ENCODE measurements around the gene DNAJC13. TPM values are rescaled to one million over a fixed set of nuclear protein-coding genes. Genes with fewer than 3 reads are reported as not detected.

Gene DNAJC13
- polyA plus RNA-seq, 1 experiment, result 50.5 TPM

GRCh38 chr3:132378846-132379245, 38.5 kb upstream of the DNAJC13 start:
- ChIA-PET POLR2A (no interaction called here), CTCF (no interaction called here)
- Histone ChIP-seq H3K27me3 (ENCODE audit: control insufficient read depth, insufficient read depth, low read length) (peaks cover 7% of the 10 kb centered on the region), H3K9me3 (ENCODE audit: control insufficient read depth, insufficient read depth, low read length) (peaks cover 6% of the 10 kb centered on the region; the same call in 1 of the 2 replicates), H3K27ac (ENCODE audit: low read depth, low read length) (no peak overlapping the region), H3K4me3 (ENCODE audit: low read depth, low read length) (no peak overlapping the region)
- DNase-seq (ENCODE audit: low read depth, low spot score), result no peak
- no peak for TF ChIP-seq CTCF (IDR thresholded peaks at IDR 0.05; ENCODE audit: low read depth, low read length)

- CTCF ChIA-PET, result no interaction called here
- H3K27me3 ChIP-seq (ENCODE audit: control insufficient read depth, insufficient read depth, low read length), result peaks cover 7% of the 10 kb centered on the region
- H3K9me3 ChIP-seq (ENCODE audit: control insufficient read depth, insufficient read depth, low read length), result peaks cover 6% of the 10 kb centered on the region; the same call in 1 of the 2 replicates
- no peak for TF ChIP-seq CTCF (IDR thresholded peaks at IDR 0.05; ENCODE audit: low read depth, low read length)
- POLR2A ChIA-PET, result no interaction called here
- no peak overlapping the region for H3K4me3 ChIP-seq (ENCODE audit: low read depth, low read length)
- DNase-seq (ENCODE audit: low read depth, low spot score), result no peak
- H3K27ac ChIP-seq (ENCODE audit: low read depth, low read length), result no peak overlapping the region
Measured at GRCh38 chr3:132380920-132381319, 36.4 kb upstream of the DNAJC13 start.

GRCh38 chr3:132381348-132381944, 35.9 kb upstream of the DNAJC13 start:
- peaks cover 6% of the 10 kb centered on the region; the same call in 1 of the 2 replicates for H3K9me3 ChIP-seq (ENCODE audit: control insufficient read depth, insufficient read depth, low read length)
- ChIA-PET POLR2A (no interaction called here), CTCF (no interaction called here)
- no peak for DNase-seq (ENCODE audit: low read depth, low spot score)
- H3K27ac ChIP-seq (ENCODE audit: low read depth, low read length), result no peak overlapping the region
- H3K27me3 ChIP-seq (ENCODE audit: control insufficient read depth, insufficient read depth, low read length), result peaks cover 7% of the 10 kb centered on the region
- no peak for TF ChIP-seq CTCF (IDR thresholded peaks at IDR 0.05; ENCODE audit: low read depth, low read length)
- H3K4me3 ChIP-seq (ENCODE audit: low read depth, low read length), result no peak overlapping the region

- ChIA-PET POLR2A (no interaction called here), CTCF (no interaction called here)
- Histone ChIP-seq H3K27me3 (ENCODE audit: control insufficient read depth, insufficient read depth, low read length) (peaks cover 7% of the 10 kb centered on the region), H3K4me3 (ENCODE audit: low read depth, low read length) (no peak overlapping the region), H3K9me3 (ENCODE audit: control insufficient read depth, insufficient read depth, low read length) (peaks cover 6% of the 10 kb centered on the region; the same call in 1 of the 2 replicates), H3K27ac (ENCODE audit: low read depth, low read length) (no peak overlapping the region)
- TF ChIP-seq CTCF (IDR thresholded peaks at IDR 0.05; ENCODE audit: low read depth, low read length), result no peak
- no peak for DNase-seq (ENCODE audit: low read depth, low spot score)
Measured at GRCh38 chr3:132382267-132382666, 35.0 kb upstream of the DNAJC13 start.

GRCh38 chr3:132382688-132383194, 34.6 kb upstream of the DNAJC13 start:
- POLR2A ChIA-PET, result no interaction called here
- CTCF ChIA-PET, result no interaction called here
- H3K27me3 ChIP-seq (ENCODE audit: control insufficient read depth, insufficient read depth, low read length), result peaks cover 7% of the 10 kb centered on the region
- H3K9me3 ChIP-seq (ENCODE audit: control insufficient read depth, insufficient read depth, low read length), result peaks cover 6% of the 10 kb centered on the region; the same call in 1 of the 2 replicates
- no peak overlapping the region for H3K27ac ChIP-seq (ENCODE audit: low read depth, low read length)
- no peak for DNase-seq (ENCODE audit: low read depth, low spot score)
- no peak overlapping the region for H3K4me3 ChIP-seq (ENCODE audit: low read depth, low read length)
- TF ChIP-seq CTCF (IDR thresholded peaks at IDR 0.05; ENCODE audit: low read depth, low read length), result no peak

Data from AG04450 (cell line).